K562 (cell line): ENCODE measurements around the gene B4GALNT3. TPM values are rescaled to one million over a fixed set of nuclear protein-coding genes. Genes with fewer than 3 reads are reported as not detected.

Experiments used
- ATAC-seq: fragments of 200-7000 bp; cut with Tn5 transposase; 3 replicates; pipeline ENCODE4 v1.9.1; 2020; ENCODE audit warnings: moderate library complexity
- Bru-seq: library from RNA; stranded (reverse); fragments of 400-500 nt; gene quantifications from one replicate; lab custom pipeline; 2021; lab: Mats Ljungman, UMichigan
- BruChase-seq, 2 experiments: library from RNA; stranded (reverse); fragments of 400-500 nt; gene quantifications; one replicate each; lab custom pipeline; 2021; lab: Mats Ljungman, UMichigan
- BruUV-seq: library from RNA; stranded (reverse); fragments of 400-500 nt; replicated peaks from 2 replicates; lab custom pipeline; 2021; lab: Mats Ljungman, UMichigan
- CTCF ChIA-PET: fragments of 300-600 bp; formaldehyde crosslinking; extraction: SDS; loops from one replicate; lab custom pipeline; 2021; ENCODE audit warnings: low intra/inter-chr PET ratio; lab: Yijun Ruan, JAX
- POLR2A ChIA-PET: fragments of 300-600, 350-650 bp; sonication (Branson Sonifier 250); formaldehyde crosslinking; extraction: SDS; loops from one replicate; lab custom pipeline; 2021; ENCODE audit warnings: antibody characterized with exemption, inconsistent platforms; lab: Yijun Ruan, JAX
- DNase-seq, 4 experiments: peaks; one replicate each; pipeline versions ENCODE4 v3.0.0 to v3.0.0-alpha.2; 2011 to 2018; ENCODE audit warnings: low spot score in 3 of 4, mixed read lengths in 3 of 4; ENCODE audit errors: extremely low read depth in 1 of 4
- FAIRE-seq: peaks from 2 replicates; lab custom pipeline; 2011; peaks lifted over from hg19 to GRCh38; lab: Jason Lieb, UNC
- H2AFZ ChIP-seq: 2 replicates; pipeline ENCODE4 v1.6.0; 2011; ENCODE audit warnings: low read depth, low read length, control low read depth, inconsistent platforms
- H3K27ac ChIP-seq: fragments of 200-600 bp; 3 replicates; pipeline ENCODE4 v1.8.0; 2011; ENCODE audit warnings: low read depth, mild to moderate bottlenecking, control low read depth, inconsistent platforms, low read length, moderate library complexity, mixed read lengths; ENCODE audit errors: extremely low read depth
- H3K27me3 ChIP-seq, 2 experiments: fragments of 300-600 bp in 1 of 2; 2 replicates in 1 of 2; 3 replicates in 1 of 2; pipeline versions ENCODE4 v1.6.0 to v1.8.0; 2011; ENCODE audit warnings: inconsistent platforms in 2 of 2, low read length in 2 of 2, mild to moderate bottlenecking in 1 of 2, mixed read lengths in 1 of 2, moderate library complexity in 1 of 2; ENCODE audit not compliant: control insufficient read depth in 2 of 2, insufficient read depth in 2 of 2
- H3K36me3 ChIP-seq: fragments of 300-600 bp; 3 replicates; pipeline ENCODE4 v1.8.0; 2011; ENCODE audit warnings: mild to moderate bottlenecking, low read length, inconsistent platforms; ENCODE audit not compliant: control insufficient read depth, insufficient read depth
- H3K4me1 ChIP-seq, 2 experiments: fragments of 200-600 bp in 1 of 2; replicated peaks in 1 of 2; 2 replicates in 1 of 2; 3 replicates in 1 of 2; pipeline versions ENCODE4 v1.5.1 to v1.8.0; 2011; ENCODE audit warnings: inconsistent platforms in 2 of 2, low read length in 2 of 2, mild to moderate bottlenecking in 1 of 2, mixed read lengths in 1 of 2, moderate library complexity in 1 of 2; ENCODE audit not compliant: control insufficient read depth in 2 of 2, insufficient read depth in 2 of 2
- H3K4me2 ChIP-seq: 2 replicates; pipeline ENCODE4 v1.6.1; 2011; ENCODE audit warnings: low read length, control low read depth, inconsistent platforms, mixed read lengths; ENCODE audit not compliant: insufficient read depth
- H3K4me3 ChIP-seq: fragments of 200-600 bp; sonication (generic), shearing (Covaris generic); 2 replicates; pipeline ENCODE4 v1.5.1; 2016; ENCODE audit warnings: control low read depth, inconsistent platforms
- H3K79me2 ChIP-seq: fragments of 200-600 bp; 3 replicates; pipeline ENCODE4 v1.8.0; 2011; ENCODE audit warnings: low read length, inconsistent platforms; ENCODE audit not compliant: control insufficient read depth, insufficient read depth
- H3K9ac ChIP-seq, 2 experiments: 2 replicates each; pipeline versions ENCODE4 v1.6.0 to v1.6.1; 2011; ENCODE audit warnings: low read depth in 2 of 2, low read length in 2 of 2, control low read depth in 1 of 2, inconsistent platforms in 1 of 2, mild to moderate bottlenecking in 1 of 2, mixed read lengths in 1 of 2; ENCODE audit not compliant: insufficient read depth in 1 of 2
- H3K9me1 ChIP-seq: one replicate; pipeline ENCODE4 v1.6.0; 2011; ENCODE audit warnings: inconsistent platforms, mild to moderate bottlenecking, low read length, moderate library complexity; ENCODE audit not compliant: control insufficient read depth, insufficient read depth
- H3K9me3 ChIP-seq: replicated peaks from 2 replicates; pipeline ENCODE4 v1.5.1; 2011; ENCODE audit warnings: low read depth, low read length, inconsistent platforms; ENCODE audit not compliant: control insufficient read depth, insufficient read depth
- H4K20me1 ChIP-seq: replicated peaks from 2 replicates; pipeline ENCODE4 v1.6.1; 2011; ENCODE audit warnings: low read length, inconsistent platforms, mixed read lengths; ENCODE audit not compliant: control insufficient read depth, insufficient read depth
- C11orf30 ChIP-seq: fragments of 450-650 bp; IDR thresholded peaks from 2 replicates; pipeline ENCODE4 v1.6.1; 2016; ENCODE audit warnings: low read depth, mild to moderate bottlenecking
- ESRRB ChIP-seq: fragments of 250-450 bp; sonication (Bioruptor Pico); IDR thresholded peaks from 2 replicates; pipeline ENCODE4 v1.5.0; 2020; ENCODE audit warnings: mild to moderate bottlenecking, moderate library complexity, borderline replicate concordance
- HNRNPH1 ChIP-seq: fragments of 200-400 bp; formaldehyde crosslinking; optimal IDR thresholded peaks from 2 replicates; pipeline ENCODE3; 2017; ENCODE audit warnings: low read depth, mild to moderate bottlenecking, low read length, moderate library complexity
- HOXB6 ChIP-seq: fragments of 250-450 bp; sonication (Bioruptor Pico); IDR thresholded peaks from 2 replicates; pipeline ENCODE4 v1.5.1; 2022; ENCODE audit warnings: mild to moderate bottlenecking, borderline replicate concordance
- PHB ChIP-seq: fragments of 250-450 bp; sonication (Bioruptor Pico); IDR thresholded peaks from 2 replicates; pipeline ENCODE4 v1.5.0; 2021
- PRDM10 ChIP-seq: fragments of 450-650 bp; IDR thresholded peaks from 2 replicates; pipeline ENCODE4 v1.6.1; 2018; ENCODE audit not compliant: partially characterized antibody
- ZNF282 ChIP-seq: sonication (generic); formaldehyde crosslinking; IDR thresholded peaks from 2 replicates; pipeline ENCODE4 v1.8.1; 2023; ENCODE audit warnings: missing genetic modification reagents
- ZNF830 ChIP-seq: fragments of 250-450 bp; sonication (Bioruptor Pico); IDR thresholded peaks from 2 replicates; pipeline ENCODE4 v1.5.0; 2021; ENCODE audit warnings: mild to moderate bottlenecking
- WGBS: fragments of 100-300 bp; shearing (Covaris generic); methylation state at CpG from one replicate; pipeline ENCODE4 v1.1.6; 2016; ENCODE audit warnings: low coverage, mixed read lengths; ENCODE audit not compliant: insufficient coverage; ENCODE audit errors: missing lambda C conversion rate; 5-methylcytosine and 5-hydroxymethylcytosine counted together
- in situ Hi-C: fragments of 300-500 bp; cut with MboI; formaldehyde crosslinking; loops from 4 replicates; pipeline ENCODE4 v1.15.0; 2018; ENCODE audit warnings: inconsistent platforms, mixed read lengths
- intact Hi-C: fragments of 100-400 bp; cut with micrococcal nuclease; formaldehyde crosslinking; loops from 2 replicates; pipeline ENCODE4 v1.14.2; 2022
- long read RNA-seq, 3 experiments: library from polyadenylated mRNA in 2 of 3; library from RNA in 1 of 3; unstranded in 2 of 3; stranded (forward) in 1 of 3; transcript quantifications; one replicate each; pipeline ENCODE4 v2.0.0, GENCODE V29; 2019 to 2022
- polyA minus RNA-seq, 3 experiments: library from RNA; depleted of rRNA, polyadenylated mRNA; stranded (reverse); fragments of >200 nt; gene quantifications; 2 replicates each; pipeline ENCODE4 v1.2.3, GENCODE V29; 2011
- polyA plus RNA-seq, 8 experiments: library from polyadenylated mRNA; depleted of rRNA in 4 of 8; stranded (reverse) in 5 of 8; unstranded in 3 of 8; fragments of >200 nt; fragmentation: Nextera tagmentation in 2 of 8; fragmentation: Illumina TruSeq in 1 of 8; extraction: Ambion mirVana in 2 of 8; extraction: Trizol in 1 of 8; gene quantifications; 2 replicates each; pipeline versions ENCODE4 v1.2.1 to v1.2.3, GENCODE V29; 2011 to 2014; ENCODE audit warnings: inconsistent platforms in 1 of 8, missing spikeins in 1 of 8
- total RNA-seq, 7 experiments: library from RNA; depleted of rRNA in 6 of 7; stranded (reverse); fragments of >200 nt in 6 of 7; fragmentation: Illumina TruSeq in 2 of 7; extraction: Trizol in 2 of 7; gene quantifications; 2 replicates each; pipeline versions ENCODE4 v1.2.1 to v1.2.3, GENCODE V29; 2011 to 2021; ENCODE audit warnings: low replicate concordance in 1 of 7
- TF ChIP-seq, protein P1 (sequence below): sonication (generic); formaldehyde crosslinking; IDR thresholded peaks from 2 replicates; pipeline ENCODE4 v1.8.1; 2022; ENCODE audit warnings: missing genetic modification reagents

Gene B4GALNT3
- total RNA-seq (2011; cell fraction: chromatin; rRNA removed; ENCODE audit: low replicate concordance): 0.44 TPM in 1 of 2 replicates, not detected in the other
- 0.33 and 0.92 TPM in 2 replicates for total RNA-seq (2011; cell fraction: nucleolus; rRNA removed)
- total RNA-seq (2011; cell fraction: nucleoplasm; rRNA removed): not detected in 2 replicates
- total RNA-seq (2014; rRNA removed) (not detected in 2 replicates), total RNA-seq (2014; rRNA removed; fragmentation: Illumina TruSeq; extraction: Trizol) (not detected in 2 replicates), total RNA-seq (2015; rRNA removed; fragmentation: Illumina TruSeq; extraction: Trizol) (not detected in 2 replicates), total RNA-seq (2021) (0.04 and 0.07 TPM in 2 replicates), polyA plus RNA-seq (2011; rRNA removed) (0.18 and 0.36 TPM in 2 replicates), polyA plus RNA-seq (2014; fragmentation: Illumina TruSeq; extraction: Trizol) (0.10 TPM in 1 of 2 replicates, not detected in the other), polyA plus RNA-seq (2014; fragmentation: Nextera tagmentation; extraction: Ambion mirVana) (not detected), polyA plus RNA-seq (2014; rRNA removed) (not detected in 2 replicates), polyA minus RNA-seq (2011; rRNA and poly(A)+ RNA removed) (0.09 and 0.18 TPM in 2 replicates), Bru-seq, nascent RNA (percentile 15 among the genes with signal in this experiment), BruChase-seq, experiment 1, labeled RNA remaining after a 2-hour chase (percentile 7 among the genes with signal in this experiment), BruChase-seq, experiment 2, labeled RNA remaining after a 6-hour chase (percentile 4 among the genes with signal in this experiment)
- polyA plus RNA-seq (2011; cell fraction: cytosol; rRNA removed): 0.22 and 0.34 TPM in 2 replicates
- 0.11 and 0.17 TPM in 2 replicates for polyA plus RNA-seq (2011; cell fraction: nucleus; rRNA removed)
- polyA plus RNA-seq (2012): 0.03 and 0.10 TPM in 2 replicates
- polyA minus RNA-seq (2011; cell fraction: cytosol; rRNA and poly(A)+ RNA removed): not detected in 2 replicates
- 0.11 TPM in 1 of 2 replicates, not detected in the other for polyA minus RNA-seq (2011; cell fraction: nucleus; rRNA and poly(A)+ RNA removed)
- long read RNA-seq, experiment 1: 0 reads
- long read RNA-seq, experiment 2: 0 reads
- long read RNA-seq, experiment 3: 0 reads

- no peak within 1 kb of the TSS for H3K27ac ChIP-seq
- peaks cover 0 to 16% of the 10 kb centered on the region in 2 experiments; a peak in 2 of 5 replicates for H3K4me1 ChIP-seq
- peak; percentile 86 for ATAC-seq
- WGBS: 1% methylated on average over 11 of the region's 82 CpGs
- no peak within 1 kb of the TSS for H3K4me3 ChIP-seq
- POLR2A ChIA-PET: no interaction called here
- intact Hi-C loops (no loop called here), in situ Hi-C loops (loop anchor here (5.0 kb wide), 1 partner anchor 83 kb away; no protein-coding TSS in a partner anchor)
- peaks cover 12 to 33% of the 10 kb centered on the region in 2 experiments for H3K27me3 ChIP-seq
- H3K9ac ChIP-seq: peak within 1 kb of the TSS in 1 of 2 experiments; percentile 84; a peak in 2 of 4 replicates
- CTCF ChIA-PET: interaction anchor here (0.6 kb wide), 1 partner anchor 16 kb away, joined by 3 read pairs; no protein-coding TSS in a partner anchor
- H2AFZ ChIP-seq: 0 out of 2 replicates have a peak within 1 kb of the TSS, but pooled peaks have one; percentile 24
- H4K20me1 ChIP-seq: peaks cover 4% of the 10 kb centered on the region; the same call in 1 of the 2 replicates
- H3K4me2 ChIP-seq: peak within 1 kb of the TSS; percentile 52
- FAIRE-seq: no peak
- no peaks in the 10 kb centered on the region for H3K9me3 ChIP-seq
- no peaks in the 10 kb centered on the region for H3K9me1 ChIP-seq
- peak; percentile 21 to 83 (median 72) for DNase-seq
- H3K36me3 ChIP-seq: no peaks in the 10 kb centered on the region
- no TSS peak for BruUV-seq
- H3K79me2 ChIP-seq: no peaks in the 10 kb centered on the region
- TF ChIP-seq ESRRB (no peak), PRDM10 (peak; percentile 8), ZNF830 (CRISPR knock-in tag) (no peak), PHB (CRISPR knock-in tag) (no peak), HOXB6 (CRISPR knock-in tag) (no peak), HNRNPH1 (no peak), ZNF282 (CRISPR knock-in tag) (no peak), C11orf30 (no peak)
- TF ChIP-seq, protein P1, sequence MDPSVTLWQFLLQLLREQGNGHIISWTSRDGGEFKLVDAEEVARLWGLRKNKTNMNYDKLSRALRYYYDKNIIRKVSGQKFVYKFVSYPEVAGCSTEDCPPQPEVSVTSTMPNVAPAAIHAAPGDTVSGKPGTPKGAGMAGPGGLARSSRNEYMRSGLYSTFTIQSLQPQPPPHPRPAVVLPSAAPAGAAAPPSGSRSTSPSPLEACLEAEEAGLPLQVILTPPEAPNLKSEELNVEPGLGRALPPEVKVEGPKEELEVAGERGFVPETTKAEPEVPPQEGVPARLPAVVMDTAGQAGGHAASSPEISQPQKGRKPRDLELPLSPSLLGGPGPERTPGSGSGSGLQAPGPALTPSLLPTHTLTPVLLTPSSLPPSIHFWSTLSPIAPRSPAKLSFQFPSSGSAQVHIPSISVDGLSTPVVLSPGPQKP (CRISPR knock-in tag): no peak
These were observed at the start of gene B4GALNT3 for GRCh38 chr12:459430-460258. B4GALNT3 (plus strand) TSS chr12:459939; CDS start chr12:460377, 438 bp downstream.
